ENCODE data around the gene ETS2. TPM values are rescaled to one million over a fixed set of nuclear protein-coding genes. Genes with fewer than 3 reads are reported as not detected.

Gene ETS2
- total and polyA plus RNA-seq, 2 of the 8 experiments (the other 6 are each of a cell fraction or from before 2014, with no cell fraction given) = 11.0 to 45.1 TPM

GRCh38 chr21:38788275-38788905 is 17.3 kb upstream of the ETS2 start:
- no peak overlapping the region for H2BK15ac ChIP-seq (ENCODE audit: low read length)
- 86% methylated on average over 4 of the region's 4 CpGs; no CpG with 5 or more reads in 1 of the 2 experiments for WGBS, 2 experiments (ENCODE audit: extremely low coverage in 1 of 2, insufficient coverage in 1 of 2, insufficient read length in 1 of 2, insufficient replicate concordance in 2 of 2, low coverage in 1 of 2, low lambda C conversion rate in 2 of 2, missing lambda C conversion rate in 1 of 2)
- H3K4me1 ChIP-seq (replicated peaks in 1 of 4; ENCODE audit: control insufficient read depth in 3 of 4, insufficient read depth in 4 of 4, low read length in 3 of 4) = peaks cover 0 to 4% (median 2%) of the 10 kb centered on the region in 4 experiments; a peak in 2 of 7 replicates
- no peak overlapping the region for H3K4me2 ChIP-seq (ENCODE audit: insufficient read depth in 1 of 2, low read depth in 2 of 2, low read length in 2 of 2)
- no peak overlapping the region for H3K14ac ChIP-seq (ENCODE audit: insufficient read length)
- 0 out of 2 replicates have a peak overlapping the region, but pooled peaks have one; percentile 76 for H2BK20ac ChIP-seq (ENCODE audit: low read length)
- no peaks in the 10 kb centered on the region for H3K79me2 ChIP-seq (ENCODE audit: control insufficient read depth in 1 of 2, insufficient read depth in 2 of 2, low read length in 2 of 2)
- H3K27me3 ChIP-seq (replicated peaks in 1 of 4; ENCODE audit: control insufficient read depth in 3 of 4, extremely low read depth in 1 of 4, insufficient read depth in 3 of 4, low read length in 3 of 4) = no peaks in the 10 kb centered on the region
- no peak overlapping the region for H3K56ac ChIP-seq (replicated peaks; ENCODE audit: insufficient read length, low read depth, low read length)
- CTCF ChIA-PET (ENCODE audit: partially characterized antibody) = interaction anchor here (1.3 to 1.5 kb wide), 2 partner anchors 19 to 120 kb away, joined by 3 to 5 read pairs; no protein-coding TSS in a partner anchor
- H3K4me3 ChIP-seq (ENCODE audit: extremely low read depth in 1 of 4, insufficient read depth in 2 of 4, low read depth in 3 of 4, low read length in 4 of 4) = no peak overlapping the region
- no peak overlapping the region for H2AFZ ChIP-seq (ENCODE audit: low read length)
- no peak overlapping the region for H4K8ac ChIP-seq (ENCODE audit: extremely low read depth, insufficient read depth, low read length)
- H3K27ac ChIP-seq (ENCODE audit: low read depth, low read length) = no peak overlapping the region
- H3K23ac ChIP-seq (ENCODE audit: insufficient read length) = no peak overlapping the region
- no peaks in the 10 kb centered on the region for H4K20me1 ChIP-seq (replicated peaks in 1 of 2; ENCODE audit: control insufficient read depth in 1 of 2, insufficient read depth in 2 of 2, low read length in 2 of 2)
- POLR2A ChIA-PET (ENCODE audit: partially characterized antibody) = interaction anchor here (1.5 kb wide), 1 partner anchor 17 kb away, joined by 5 read pairs; the partner anchor contains the start of gene ETS2
- H4K5ac ChIP-seq (ENCODE audit: insufficient read length, low read depth, low read length) = no peak overlapping the region
- H4K91ac ChIP-seq (replicated peaks; ENCODE audit: insufficient read length, low read length) = no peak overlapping the region
- H2AK5ac ChIP-seq (ENCODE audit: low read depth, low read length) = no peak overlapping the region
- FAIRE-seq (no peak), DNase-seq (ENCODE audit: low read depth in 1 of 2, low spot score in 2 of 2) (no peak)
- no peak overlapping the region for H3K4ac ChIP-seq (replicated peaks; ENCODE audit: insufficient read length, low read depth, low read length)
- H3K79me1 ChIP-seq (ENCODE audit: low read depth, low read length) = no peaks in the 10 kb centered on the region
- peak overlapping the region; percentile 19; the same call in 1 of the 2 replicates for H2BK12ac ChIP-seq (ENCODE audit: low read depth, low read length)
- 0 out of 4 replicates have a peak, but pooled peaks cover 0 to under 1% of the 10 kb centered on the region in 2 experiments for H3K9me3 ChIP-seq (ENCODE audit: insufficient read depth in 2 of 2, low read depth in 1 of 2, low read length in 1 of 2)
- H2BK120ac ChIP-seq (replicated peaks; ENCODE audit: low read depth, low read length) = no peak overlapping the region
- H3K18ac ChIP-seq (ENCODE audit: extremely low read depth, low read length) = no peak overlapping the region
- no peak overlapping the region for H3K9ac ChIP-seq (replicated peaks in 1 of 4; ENCODE audit: extremely low read depth in 1 of 4, low read depth in 3 of 4, low read length in 3 of 4)
- no peaks in the 10 kb centered on the region for H3K23me2 ChIP-seq (ENCODE audit: low read depth, low read length)
- no peaks in the 10 kb centered on the region for H3K36me3 ChIP-seq (ENCODE audit: control insufficient read depth in 2 of 4, insufficient read depth in 4 of 4, low read length in 3 of 4)
- no peak overlapping the region for H2BK5ac ChIP-seq (ENCODE audit: low read depth, low read length)
- TF ChIP-seq, protein P1, sequence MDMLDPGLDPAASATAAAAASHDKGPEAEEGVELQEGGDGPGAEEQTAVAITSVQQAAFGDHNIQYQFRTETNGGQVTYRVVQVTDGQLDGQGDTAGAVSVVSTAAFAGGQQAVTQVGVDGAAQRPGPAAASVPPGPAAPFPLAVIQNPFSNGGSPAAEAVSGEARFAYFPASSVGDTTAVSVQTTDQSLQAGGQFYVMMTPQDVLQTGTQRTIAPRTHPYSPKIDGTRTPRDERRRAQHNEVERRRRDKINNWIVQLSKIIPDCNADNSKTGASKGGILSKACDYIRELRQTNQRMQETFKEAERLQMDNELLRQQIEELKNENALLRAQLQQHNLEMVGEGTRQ (IDR thresholded peaks at IDR 0.05; ENCODE audit: low read length) = no peak
- TF ChIP-seq RXRA (IDR thresholded peaks at IDR 0.05; ENCODE audit: insufficient read depth, low read depth, low read length) (no peak), SAP30 (IDR thresholded peaks at IDR 0.05; ENCODE audit: insufficient read depth, insufficient replicate concordance, low read length) (no peak), ATF3 (IDR thresholded peaks at IDR 0.05; ENCODE audit: insufficient read depth, low read depth, low read length) (no peak), KDM5A (IDR thresholded peaks at IDR 0.05; ENCODE audit: low read length) (no peak), BACH1 (IDR thresholded peaks at IDR 0.05; ENCODE audit: low read length) (no peak), POLR2A (IDR thresholded peaks at IDR 0.05; ENCODE audit: control extremely low read depth in 1 of 2, low read depth in 2 of 2, low read length in 2 of 2) (no peak), POLR2AphosphoS5 (IDR thresholded peaks at IDR 0.05; ENCODE audit: low read depth, low read length) (no peak), HDAC2 (IDR thresholded peaks at IDR 0.05; ENCODE audit: borderline replicate concordance in 1 of 2, low read depth in 2 of 2, low read length in 2 of 2) (no peak), NRF1 (IDR thresholded peaks at IDR 0.05; ENCODE audit: low read depth, low read length) (no peak), SUZ12 (IDR thresholded peaks at IDR 0.05; ENCODE audit: low read length) (no peak)
